Measurements from ENCODE around the gene FAM135A. TPM values are rescaled to one million over a fixed set of nuclear protein-coding genes. Genes with fewer than 3 reads are reported as not detected.
A peak's percentile ranks its signal among the peaks of the same experiment; 100 is the strongest.

FAM135A gene
- total and polyA plus RNA-seq, 9 of the 15 experiments (the other 6 are each of a cell fraction or from before 2014, with no cell fraction given): 7.4 to 32.9 (median 19.2) TPM

- no peak for TF ChIP-seq ZBTB12 (CRISPR knock-in tag; IDR thresholded peaks at IDR 0.05)
- TF ChIP-seq DNMT1 (IDR thresholded peaks at IDR 0.05): no peak
- TF ChIP-seq PHF21A (IDR thresholded peaks at IDR 0.05; ENCODE audit: borderline replicate concordance, low read depth): no peak
- TF ChIP-seq HNRNPL (IDR thresholded peaks at IDR 0.05; ENCODE audit: low read depth, low read length): peak; percentile 80; the same call in 1 of the 2 replicates
- peak; percentile 79 for TF ChIP-seq PML (IDR thresholded peaks at IDR 0.05; ENCODE audit: low read length)
- TF ChIP-seq IRF1 (CRISPR knock-in tag; IDR thresholded peaks at IDR 0.05; ENCODE audit: borderline replicate concordance): no peak
- no peak for TF ChIP-seq RBM17 (IDR thresholded peaks at IDR 0.05; ENCODE audit: borderline replicate concordance, low read depth, low read length)
- no peak for TF ChIP-seq ZNF41 (CRISPR knock-in tag; conservative IDR thresholded peaks at IDR 0.05)
- TF ChIP-seq ZNF124 (CRISPR knock-in tag; IDR thresholded peaks at IDR 0.05): no peak
- TF ChIP-seq ZZZ3 (IDR thresholded peaks at IDR 0.05): no peak
- TF ChIP-seq THAP7 (CRISPR knock-in tag; IDR thresholded peaks at IDR 0.05): 0 out of 2 replicates have a peak, but pooled peaks have one; percentile 38
- peak; percentile 37 for TF ChIP-seq CCNT2 (IDR thresholded peaks at IDR 0.05; ENCODE audit: borderline replicate concordance, extremely low read depth, insufficient read length, low read depth, low read length)
- peak; percentile 31; the same call in 1 of the 2 replicates for TF ChIP-seq TEAD4 (IDR thresholded peaks at IDR 0.05; ENCODE audit: low read length)
- no peak for TF ChIP-seq TEAD4 (CRISPR knock-in tag; IDR thresholded peaks at IDR 0.05; ENCODE audit: borderline replicate concordance)
- TF ChIP-seq NFIC (IDR thresholded peaks at IDR 0.05): 0 out of 2 replicates have a peak, but pooled peaks have one; percentile 14
- no peak for TF ChIP-seq ATF2 (CRISPR knock-in tag; IDR thresholded peaks at IDR 0.05)
- no peak for TF ChIP-seq TRIM25 (IDR thresholded peaks at IDR 0.05; ENCODE audit: borderline replicate concordance)
- TF ChIP-seq NCOA4 (IDR thresholded peaks at IDR 0.05; ENCODE audit: partially characterized antibody): no peak
- TF ChIP-seq ZNF140 (CRISPR knock-in tag; IDR thresholded peaks at IDR 0.05): no peak
- no peak for TF ChIP-seq NCOR1 (IDR thresholded peaks at IDR 0.05)
- no peak for TF ChIP-seq FOXA1 (IDR thresholded peaks at IDR 0.05; ENCODE audit: borderline replicate concordance)
- TF ChIP-seq ZNF507 (tag; conservative IDR thresholded peaks at IDR 0.05): no peak
- TF ChIP-seq HMG20B (CRISPR knock-in tag; IDR thresholded peaks at IDR 0.05): no peak
- TF ChIP-seq CREM (IDR thresholded peaks at IDR 0.05; ENCODE audit: low read depth): no peak
- peak; percentile 28; the same call in 1 of the 2 replicates for TF ChIP-seq RNF2 (IDR thresholded peaks at IDR 0.05)
- no peak for TF ChIP-seq ZNF165 (CRISPR knock-in tag; IDR thresholded peaks at IDR 0.05; ENCODE audit: borderline replicate concordance)
These were observed 153.6 kb downstream of the FAM135A start, which contains the start of gene SDHAF4 (continued) for GRCh38 chr6:70566751-70567382.
